SK-N-SH treated with all-trans-retinoic acid at 6 μM for 48 hours (cell line): ENCODE results near the gene GP1BB.

Source experiments
- ATAC-seq: fragments of 200-7000 bp; cut with Tn5 transposase; 3 replicates; pipeline ENCODE4 v1.9.1; 2020; ENCODE audit warnings: mild to moderate bottlenecking, moderate library complexity
- ARNTL ChIP-seq: fragments of 450-650 bp; formaldehyde crosslinking; IDR thresholded peaks from 2 replicates; pipeline ENCODE4 v1.5.0; 2020; ENCODE audit warnings: low read depth, mild to moderate bottlenecking, moderate library complexity, borderline replicate concordance
- BACH2 ChIP-seq: fragments of 250-450 bp; sonication (Bioruptor Pico); IDR thresholded peaks from 2 replicates; pipeline ENCODE4 v1.9.0; 2021; ENCODE audit warnings: mild to moderate bottlenecking, borderline replicate concordance
- CSDC2 ChIP-seq: fragments of 250-450 bp; sonication (Bioruptor Pico); IDR thresholded peaks from 2 replicates; pipeline ENCODE4 v1.5.0; 2020; ENCODE audit warnings: mild to moderate bottlenecking, moderate library complexity
- ESRRG ChIP-seq: fragments of 250-450 bp; sonication (Bioruptor Pico); IDR thresholded peaks from 2 replicates; pipeline ENCODE4 v1.6.1; 2021; ENCODE audit warnings: mild to moderate bottlenecking
- GLIS3 ChIP-seq: fragments of 250-450 bp; sonication (Bioruptor Pico); IDR thresholded peaks from 2 replicates; pipeline ENCODE4 v1.5.0; 2020; ENCODE audit warnings: mild to moderate bottlenecking, moderate library complexity
- ISL1 ChIP-seq: fragments of 250-450 bp; sonication (Bioruptor Pico); IDR thresholded peaks from 2 replicates; pipeline ENCODE4 v2.1.2; 2022; ENCODE audit warnings: mild to moderate bottlenecking, moderate library complexity
- OSR1 ChIP-seq: fragments of 250-450 bp; sonication (Bioruptor Pico); IDR thresholded peaks from 2 replicates; pipeline ENCODE4 v1.8.0; 2022; ENCODE audit warnings: moderate library complexity, mild to moderate bottlenecking, inconsistent platforms
- PPARA ChIP-seq: fragments of 250-450 bp; sonication (Bioruptor Pico); IDR thresholded peaks from 2 replicates; pipeline ENCODE4 v1.5.0; 2020; ENCODE audit warnings: mild to moderate bottlenecking, borderline replicate concordance
- RARB ChIP-seq: fragments of 250-450 bp; sonication (Bioruptor Pico); IDR thresholded peaks from 2 replicates; pipeline ENCODE4 v1.8.0; 2021; ENCODE audit warnings: mild to moderate bottlenecking, moderate library complexity
- TCF4 ChIP-seq: fragments of 250-450 bp; sonication (Bioruptor Pico); IDR thresholded peaks from 2 replicates; pipeline ENCODE4 v1.8.0; 2021; ENCODE audit warnings: mild to moderate bottlenecking, moderate library complexity, borderline replicate concordance
- TOX ChIP-seq: fragments of 250-450 bp; sonication (Bioruptor Pico); IDR thresholded peaks from 2 replicates; pipeline ENCODE4 v1.8.0; 2021; ENCODE audit warnings: mild to moderate bottlenecking, moderate library complexity, borderline replicate concordance
- ZFP3 ChIP-seq: fragments of 250-450 bp; sonication (Bioruptor Pico); IDR thresholded peaks from 2 replicates; pipeline ENCODE4 v1.5.0; 2020; ENCODE audit warnings: mild to moderate bottlenecking, moderate library complexity
- ZFP30 ChIP-seq: fragments of 450-650 bp; formaldehyde crosslinking; IDR thresholded peaks from 2 replicates; pipeline ENCODE4 v1.5.0; 2022; ENCODE audit warnings: mild to moderate bottlenecking, moderate library complexity
- ZNF70 ChIP-seq: fragments of 450-650 bp; formaldehyde crosslinking; IDR thresholded peaks from 2 replicates; pipeline ENCODE4 v1.5.0; 2020; ENCODE audit warnings: mild to moderate bottlenecking, moderate library complexity
- ZNF8 ChIP-seq: fragments of 450-650 bp; formaldehyde crosslinking; IDR thresholded peaks from 2 replicates; pipeline ENCODE4 v1.5.0; 2020; ENCODE audit warnings: mild to moderate bottlenecking, moderate library complexity
- TF ChIP-seq, protein P1 (sequence below): fragments of 250-450 bp; sonication (Bioruptor Pico); IDR thresholded peaks from 2 replicates; pipeline ENCODE4 v1.5.1; 2021; ENCODE audit warnings: mild to moderate bottlenecking, moderate library complexity
- TF ChIP-seq, protein P2 (sequence below): fragments of 250-450 bp; sonication (Bioruptor Pico); IDR thresholded peaks from 2 replicates; pipeline ENCODE4 v1.5.0; 2020; ENCODE audit warnings: mild to moderate bottlenecking, moderate library complexity
- TF ChIP-seq, protein P3 (sequence below): fragments of 250-450 bp; sonication (Bioruptor Pico); IDR thresholded peaks from 2 replicates; pipeline ENCODE4 v1.8.0; 2020; ENCODE audit warnings: mild to moderate bottlenecking, moderate library complexity, borderline replicate concordance
- TF ChIP-seq, protein P4 (sequence below): fragments of 250-450 bp; sonication (Bioruptor Pico); IDR thresholded peaks from 2 replicates; pipeline ENCODE4 v1.8.0; 2021; ENCODE audit warnings: low read depth, mild to moderate bottlenecking, moderate library complexity, borderline replicate concordance

Gene GP1BB

DNA sequence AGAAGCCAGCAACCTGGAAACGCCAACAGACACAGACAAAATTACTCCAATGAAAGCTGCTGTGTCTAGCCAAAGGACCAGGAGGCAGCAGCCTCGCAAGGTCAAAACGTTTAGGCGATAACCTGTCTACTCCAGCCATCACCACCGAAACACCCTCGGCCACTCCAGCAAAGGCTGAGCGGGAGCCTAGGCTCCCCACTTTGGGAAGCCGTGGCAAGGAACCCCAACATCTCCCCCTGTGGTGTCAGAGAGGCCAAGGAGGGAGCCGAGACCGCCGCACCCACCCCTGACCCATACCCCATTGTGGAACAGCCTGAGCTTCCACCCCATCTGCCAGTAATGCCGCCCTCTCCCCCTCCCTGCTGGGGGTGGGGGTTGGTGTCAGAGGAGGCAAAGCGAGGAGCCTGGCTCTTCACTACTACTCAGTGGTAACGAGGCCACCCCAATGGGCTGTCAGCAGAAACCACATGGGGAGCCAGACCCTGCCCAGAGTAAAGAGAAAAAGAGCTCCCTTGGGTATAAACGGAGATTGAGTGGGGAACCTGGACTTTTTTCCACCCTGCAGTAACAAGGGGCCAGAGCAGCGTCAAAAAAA, 43.0 kb upstream of the GP1BB start:
- no peak for ATAC-seq
- TF ChIP-seq ARNTL (CRISPR knock-in tag), result no peak
- no peak for TF ChIP-seq ESRRG (CRISPR knock-in tag)
- TF ChIP-seq, protein P1, sequence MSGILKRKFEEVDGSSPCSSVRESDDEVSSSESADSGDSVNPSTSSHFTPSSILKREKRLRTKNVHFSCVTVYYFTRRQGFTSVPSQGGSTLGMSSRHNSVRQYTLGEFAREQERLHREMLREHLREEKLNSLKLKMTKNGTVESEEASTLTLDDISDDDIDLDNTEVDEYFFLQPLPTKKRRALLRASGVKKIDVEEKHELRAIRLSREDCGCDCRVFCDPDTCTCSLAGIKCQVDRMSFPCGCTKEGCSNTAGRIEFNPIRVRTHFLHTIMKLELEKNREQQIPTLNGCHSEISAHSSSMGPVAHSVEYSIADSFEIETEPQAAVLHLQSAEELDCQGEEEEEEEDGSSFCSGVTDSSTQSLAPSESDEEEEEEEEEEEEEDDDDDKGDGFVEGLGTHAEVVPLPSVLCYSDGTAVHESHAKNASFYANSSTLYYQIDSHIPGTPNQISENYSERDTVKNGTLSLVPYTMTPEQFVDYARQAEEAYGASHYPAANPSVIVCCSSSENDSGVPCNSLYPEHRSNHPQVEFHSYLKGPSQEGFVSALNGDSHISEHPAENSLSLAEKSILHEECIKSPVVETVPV (CRISPR knock-in tag), result no peak
- no peak for TF ChIP-seq BACH2
- TF ChIP-seq ZFP30 (CRISPR knock-in tag), result no peak
- no peak for TF ChIP-seq TCF4 (CRISPR knock-in tag)
- no peak for TF ChIP-seq ZNF70 (CRISPR knock-in tag)
- no peak for TF ChIP-seq ZNF8 (CRISPR knock-in tag)
- TF ChIP-seq, protein P2, sequence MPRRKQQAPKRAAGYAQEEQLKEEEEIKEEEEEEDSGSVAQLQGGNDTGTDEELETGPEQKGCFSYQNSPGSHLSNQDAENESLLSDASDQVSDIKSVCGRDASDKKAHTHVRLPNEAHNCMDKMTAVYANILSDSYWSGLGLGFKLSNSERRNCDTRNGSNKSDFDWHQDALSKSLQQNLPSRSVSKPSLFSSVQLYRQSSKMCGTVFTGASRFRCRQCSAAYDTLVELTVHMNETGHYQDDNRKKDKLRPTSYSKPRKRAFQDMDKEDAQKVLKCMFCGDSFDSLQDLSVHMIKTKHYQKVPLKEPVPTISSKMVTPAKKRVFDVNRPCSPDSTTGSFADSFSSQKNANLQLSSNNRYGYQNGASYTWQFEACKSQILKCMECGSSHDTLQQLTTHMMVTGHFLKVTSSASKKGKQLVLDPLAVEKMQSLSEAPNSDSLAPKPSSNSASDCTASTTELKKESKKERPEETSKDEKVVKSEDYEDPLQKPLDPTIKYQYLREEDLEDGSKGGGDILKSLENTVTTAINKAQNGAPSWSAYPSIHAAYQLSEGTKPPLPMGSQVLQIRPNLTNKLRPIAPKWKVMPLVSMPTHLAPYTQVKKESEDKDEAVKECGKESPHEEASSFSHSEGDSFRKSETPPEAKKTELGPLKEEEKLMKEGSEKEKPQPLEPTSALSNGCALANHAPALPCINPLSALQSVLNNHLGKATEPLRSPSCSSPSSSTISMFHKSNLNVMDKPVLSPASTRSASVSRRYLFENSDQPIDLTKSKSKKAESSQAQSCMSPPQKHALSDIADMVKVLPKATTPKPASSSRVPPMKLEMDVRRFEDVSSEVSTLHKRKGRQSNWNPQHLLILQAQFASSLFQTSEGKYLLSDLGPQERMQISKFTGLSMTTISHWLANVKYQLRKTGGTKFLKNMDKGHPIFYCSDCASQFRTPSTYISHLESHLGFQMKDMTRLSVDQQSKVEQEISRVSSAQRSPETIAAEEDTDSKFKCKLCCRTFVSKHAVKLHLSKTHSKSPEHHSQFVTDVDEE (CRISPR knock-in tag), result no peak

DNA sequence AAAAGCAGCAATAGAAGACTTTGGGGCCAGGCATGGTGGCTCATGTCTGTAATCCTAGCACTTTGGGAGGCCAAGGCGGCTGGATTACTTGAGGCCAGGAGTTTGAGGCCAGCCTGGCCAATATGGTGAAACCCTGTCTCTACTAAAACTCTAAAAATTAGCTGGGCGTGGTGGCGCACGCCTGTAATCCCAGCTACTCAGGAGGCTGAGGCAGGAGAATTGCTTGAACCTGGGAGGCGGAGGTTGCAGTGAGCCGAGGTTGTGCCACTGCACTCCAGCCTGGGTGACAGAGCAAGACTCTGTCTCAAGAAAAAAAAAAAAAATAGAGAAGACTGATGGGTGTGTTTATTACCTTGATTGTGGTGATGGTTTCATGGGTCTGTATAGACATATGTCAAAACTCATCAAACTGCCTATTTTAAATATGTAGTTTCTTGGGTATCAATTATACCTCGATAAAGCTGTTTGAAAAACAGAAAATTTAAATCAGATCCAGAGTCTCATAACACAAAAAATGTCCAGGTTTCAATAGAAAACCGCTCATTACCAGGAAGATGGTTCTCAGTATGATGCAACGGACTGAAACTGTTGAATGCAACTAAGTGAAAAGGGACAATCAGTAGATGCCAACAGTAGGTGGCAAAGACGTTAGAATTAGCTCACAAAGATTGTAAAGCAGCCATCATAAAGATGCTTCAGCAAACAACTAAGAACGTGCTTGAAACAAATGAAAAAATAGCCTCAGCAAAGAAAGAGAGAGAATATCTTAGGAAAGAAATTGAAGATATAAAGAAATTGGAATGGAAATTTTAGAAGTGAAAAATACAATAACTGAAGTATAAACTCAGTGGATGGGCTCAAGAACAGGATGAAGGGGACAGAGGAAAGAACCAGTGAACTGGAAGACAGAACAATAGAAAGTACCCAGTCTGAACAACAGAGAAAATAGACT, 42.2 kb upstream of the GP1BB start:
- TF ChIP-seq GLIS3 (CRISPR knock-in tag), result no peak
- TF ChIP-seq, protein P3, sequence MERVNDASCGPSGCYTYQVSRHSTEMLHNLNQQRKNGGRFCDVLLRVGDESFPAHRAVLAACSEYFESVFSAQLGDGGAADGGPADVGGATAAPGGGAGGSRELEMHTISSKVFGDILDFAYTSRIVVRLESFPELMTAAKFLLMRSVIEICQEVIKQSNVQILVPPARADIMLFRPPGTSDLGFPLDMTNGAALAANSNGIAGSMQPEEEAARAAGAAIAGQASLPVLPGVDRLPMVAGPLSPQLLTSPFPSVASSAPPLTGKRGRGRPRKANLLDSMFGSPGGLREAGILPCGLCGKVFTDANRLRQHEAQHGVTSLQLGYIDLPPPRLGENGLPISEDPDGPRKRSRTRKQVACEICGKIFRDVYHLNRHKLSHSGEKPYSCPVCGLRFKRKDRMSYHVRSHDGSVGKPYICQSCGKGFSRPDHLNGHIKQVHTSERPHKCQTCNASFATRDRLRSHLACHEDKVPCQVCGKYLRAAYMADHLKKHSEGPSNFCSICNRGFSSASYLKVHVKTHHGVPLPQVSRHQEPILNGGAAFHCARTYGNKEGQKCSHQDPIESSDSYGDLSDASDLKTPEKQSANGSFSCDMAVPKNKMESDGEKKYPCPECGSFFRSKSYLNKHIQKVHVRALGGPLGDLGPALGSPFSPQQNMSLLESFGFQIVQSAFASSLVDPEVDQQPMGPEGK, result no peak
- TF ChIP-seq RARB, result no peak
- TF ChIP-seq TOX (CRISPR knock-in tag), result no peak
- TF ChIP-seq, protein P4, sequence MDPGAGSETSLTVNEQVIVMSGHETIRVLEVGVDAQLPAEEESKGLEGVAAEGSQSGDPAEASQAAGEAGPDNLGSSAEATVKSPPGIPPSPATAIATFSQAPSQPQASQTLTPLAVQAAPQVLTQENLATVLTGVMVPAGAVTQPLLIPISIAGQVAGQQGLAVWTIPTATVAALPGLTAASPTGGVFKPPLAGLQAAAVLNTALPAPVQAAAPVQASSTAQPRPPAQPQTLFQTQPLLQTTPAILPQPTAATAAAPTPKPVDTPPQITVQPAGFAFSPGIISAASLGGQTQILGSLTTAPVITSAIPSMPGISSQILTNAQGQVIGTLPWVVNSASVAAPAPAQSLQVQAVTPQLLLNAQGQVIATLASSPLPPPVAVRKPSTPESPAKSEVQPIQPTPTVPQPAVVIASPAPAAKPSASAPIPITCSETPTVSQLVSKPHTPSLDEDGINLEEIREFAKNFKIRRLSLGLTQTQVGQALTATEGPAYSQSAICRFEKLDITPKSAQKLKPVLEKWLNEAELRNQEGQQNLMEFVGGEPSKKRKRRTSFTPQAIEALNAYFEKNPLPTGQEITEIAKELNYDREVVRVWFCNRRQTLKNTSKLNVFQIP (CRISPR knock-in tag), result no peak
- no peak for ATAC-seq

DNA sequence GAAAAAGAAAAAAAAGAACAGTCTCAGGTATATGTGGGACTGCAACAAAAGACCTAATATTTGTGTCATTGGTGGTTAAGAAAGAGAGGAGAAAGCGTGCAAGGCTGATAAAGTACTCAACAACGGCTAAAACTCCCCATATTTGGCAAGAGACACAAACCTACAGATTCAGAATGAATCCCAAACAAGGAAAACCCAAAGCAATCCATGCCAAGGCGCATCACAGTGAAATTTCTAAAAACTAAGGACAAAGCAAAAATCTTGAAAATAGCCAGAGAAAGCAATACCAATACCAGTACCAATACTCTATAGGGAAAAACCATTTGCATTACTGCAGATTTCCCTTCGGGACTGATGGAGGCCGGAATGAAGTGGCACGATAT, 41.5 kb upstream of the GP1BB start:
- ATAC-seq, result no peak
- TF ChIP-seq TCF4 (CRISPR knock-in tag) (no peak), RARB (no peak), ESRRG (CRISPR knock-in tag) (no peak), ZFP30 (CRISPR knock-in tag) (no peak), ISL1 (no peak), OSR1 (no peak), ZNF70 (CRISPR knock-in tag) (no peak), CSDC2 (no peak), PPARA (CRISPR knock-in tag) (no peak), GLIS3 (CRISPR knock-in tag) (no peak), ZFP3 (CRISPR knock-in tag) (no peak), ZNF8 (CRISPR knock-in tag) (no peak)
- TF ChIP-seq, protein P2 (CRISPR knock-in tag), result no peak
- TF ChIP-seq, protein P1 (CRISPR knock-in tag), result no peak
